ENCODE measurements around the gene VAMP8. TPM values are rescaled to one million over a fixed set of nuclear protein-coding genes. Genes with fewer than 3 reads are reported as not detected.

VAMP8 gene
- total and polyA plus RNA-seq, 2 donors (not counting 3 experiments of a cell fraction or from before 2014, with no cell fraction given) = 39.0 to 68.7 TPM

DNA sequence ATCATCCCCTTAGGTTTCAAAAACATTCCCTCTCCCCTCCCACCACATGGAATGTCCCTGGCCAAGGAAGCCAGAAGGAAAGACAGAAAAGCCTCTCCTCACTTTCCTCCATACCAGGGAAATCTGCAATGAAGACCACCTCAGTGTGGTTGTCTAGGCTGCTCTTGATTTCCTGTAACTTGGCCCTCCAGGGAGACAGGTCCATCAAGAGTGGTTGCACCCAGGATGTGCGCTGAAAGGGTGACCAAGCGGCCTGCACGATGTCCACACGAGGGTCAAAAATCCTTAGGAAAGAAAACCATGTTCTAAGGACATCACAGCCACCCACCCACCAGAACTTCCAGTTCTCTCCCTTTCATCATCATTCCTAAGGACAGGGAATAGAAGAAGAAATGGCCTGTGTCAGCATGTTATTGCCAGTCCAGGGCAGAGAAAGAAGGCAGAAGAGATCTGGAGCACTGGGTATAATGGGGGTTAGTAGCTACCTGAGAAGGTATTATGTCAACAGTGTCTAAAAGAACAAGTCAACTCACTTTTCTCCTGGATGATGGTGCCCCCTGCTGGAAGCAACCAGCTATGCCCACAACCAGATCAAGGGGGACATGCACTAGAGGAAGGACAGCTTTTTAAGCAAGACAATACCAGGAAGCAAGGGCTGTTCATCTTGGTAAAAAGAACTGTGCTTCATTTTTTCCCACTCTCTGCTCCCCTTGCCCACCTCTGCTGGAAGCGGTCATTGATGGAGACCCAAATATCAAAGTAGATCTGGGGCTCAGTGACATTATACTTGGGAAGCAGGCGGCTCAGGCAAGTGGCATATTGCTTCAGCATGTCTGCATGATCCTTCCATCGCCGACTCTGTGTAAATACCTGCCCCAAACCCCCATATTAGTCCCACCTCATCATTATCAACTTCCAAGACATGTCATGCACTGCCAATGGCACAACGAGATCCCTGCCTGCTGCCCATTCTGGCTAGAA lies 25.4 kb upstream of the VAMP8 start:
- CTCF ChIA-PET = interaction anchor here (0.6 to 6.8 kb wide), 53 partner anchors 8 to 486 kb away, joined by 3 to 236 read pairs (median 4); partner anchors contain the start of genes C2orf68, ELMOD3, MAT2A and RETSAT
- no peak overlapping the region for H3K4me2 ChIP-seq (ENCODE audit: insufficient read depth, low read length)
- H3K36me3 ChIP-seq (ENCODE audit: control insufficient read depth in 2 of 2, extremely low read depth in 1 of 2, insufficient read depth in 2 of 2, low read length in 2 of 2) = peaks cover 12 to 33% of the 10 kb centered on the region in 2 experiments
- no peaks in the 10 kb centered on the region for H3K79me2 ChIP-seq (ENCODE audit: control insufficient read depth, insufficient read depth, low read length)
- peak; percentile 86 for DNase-seq (ENCODE audit: low read depth, low spot score)
- no peaks in the 10 kb centered on the region for H3K9me3 ChIP-seq (replicated peaks; ENCODE audit: control insufficient read depth, insufficient read depth, low read length)
- peaks cover 17% of the 10 kb centered on the region for H3K4me1 ChIP-seq (ENCODE audit: control insufficient read depth, extremely low read depth, insufficient read depth, low read length)
- no peak overlapping the region for H2AFZ ChIP-seq (ENCODE audit: low read depth, low read length)
- H3K9ac ChIP-seq (replicated peaks; ENCODE audit: extremely low read depth, insufficient read depth, low read length) = no peak overlapping the region
- H3K4me3 ChIP-seq (replicated peaks in 1 of 3; ENCODE audit: insufficient read depth in 1 of 3, low read depth in 1 of 3, low read length in 3 of 3) = no peak overlapping the region
- intact Hi-C loops (cut with micrococcal nuclease) (loop anchor here (1.0 to 5.0 kb wide), 6 partner anchors 51 to 225 kb away; partner anchors contain the start of genes ELMOD3, RETSAT, TGOLN2 and TMEM150A), dilution Hi-C loops (cut with MboI; ENCODE audit: extremely low pct_ligation_motif_present, low sequenced_read_pairs) (no loop called here)
- POLR2A ChIA-PET = interaction anchor here (0.6 to 6.3 kb wide), 5 partner anchors 9 to 539 kb away, joined by 3 to 73 read pairs (median 4); partner anchors contain the start of genes GGCX, MAT2A and USP39
- H3K27me3 ChIP-seq (ENCODE audit: control insufficient read depth in 2 of 2, insufficient read depth in 2 of 2, low read length in 2 of 2) = no peaks in the 10 kb centered on the region
- H4K20me1 ChIP-seq (replicated peaks; ENCODE audit: control insufficient read depth, extremely low read depth, insufficient read depth, low read length) = no peaks in the 10 kb centered on the region
- BruUV-seq (replicated peaks) = no TSS peak
- TF ChIP-seq FOS (IDR thresholded peaks at IDR 0.05; ENCODE audit: borderline replicate concordance, insufficient read depth, low read length) = no peak
- TF ChIP-seq, protein P1, sequence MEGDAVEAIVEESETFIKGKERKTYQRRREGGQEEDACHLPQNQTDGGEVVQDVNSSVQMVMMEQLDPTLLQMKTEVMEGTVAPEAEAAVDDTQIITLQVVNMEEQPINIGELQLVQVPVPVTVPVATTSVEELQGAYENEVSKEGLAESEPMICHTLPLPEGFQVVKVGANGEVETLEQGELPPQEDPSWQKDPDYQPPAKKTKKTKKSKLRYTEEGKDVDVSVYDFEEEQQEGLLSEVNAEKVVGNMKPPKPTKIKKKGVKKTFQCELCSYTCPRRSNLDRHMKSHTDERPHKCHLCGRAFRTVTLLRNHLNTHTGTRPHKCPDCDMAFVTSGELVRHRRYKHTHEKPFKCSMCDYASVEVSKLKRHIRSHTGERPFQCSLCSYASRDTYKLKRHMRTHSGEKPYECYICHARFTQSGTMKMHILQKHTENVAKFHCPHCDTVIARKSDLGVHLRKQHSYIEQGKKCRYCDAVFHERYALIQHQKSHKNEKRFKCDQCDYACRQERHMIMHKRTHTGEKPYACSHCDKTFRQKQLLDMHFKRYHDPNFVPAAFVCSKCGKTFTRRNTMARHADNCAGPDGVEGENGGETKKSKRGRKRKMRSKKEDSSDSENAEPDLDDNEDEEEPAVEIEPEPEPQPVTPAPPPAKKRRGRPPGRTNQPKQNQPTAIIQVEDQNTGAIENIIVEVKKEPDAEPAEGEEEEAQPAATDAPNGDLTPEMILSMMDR (IDR thresholded peaks at IDR 0.05; ENCODE audit: extremely low read depth in 1 of 2, insufficient read depth in 1 of 2, low read depth in 1 of 2, low read length in 2 of 2) = peak; percentile 82 to 94
- H3K9me1 ChIP-seq (replicated peaks; ENCODE audit: control insufficient read depth, extremely low read depth, insufficient read depth, low read length) = no peaks in the 10 kb centered on the region
- H3K27ac ChIP-seq (ENCODE audit: insufficient read depth, low read depth, low read length) = no peak overlapping the region
- FAIRE-seq = peak; percentile 94

Measured in endothelial cell of umbilical vein (primary cell).